ENCODE results near the gene ULK4.
"Not testable (repeated sequence)": the region's sequence is repeated elsewhere in the genome, so short reads cannot be mapped to it uniquely, and the experiment has no call there.

DNA sequence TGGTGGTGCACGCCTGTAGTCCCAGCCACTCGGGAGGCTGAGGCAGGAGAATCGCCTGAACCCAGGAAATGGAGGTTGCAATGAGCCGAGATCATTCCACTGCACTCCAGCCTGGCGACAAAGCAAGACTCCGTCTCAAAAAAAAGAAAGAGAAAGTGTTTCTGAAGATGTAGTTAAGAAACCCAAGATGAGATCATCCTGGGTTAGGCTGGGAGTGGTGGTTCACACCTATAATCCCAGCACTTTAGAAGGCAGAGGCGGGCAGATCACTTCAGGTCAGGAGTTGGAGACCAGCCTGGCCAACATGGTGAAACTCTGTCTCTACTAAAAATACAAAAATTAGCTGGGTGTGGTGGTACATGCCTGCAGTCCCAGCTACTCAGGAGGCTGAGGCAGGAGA is 286.8 kb downstream of the ULK4 start:
- TF ChIP-seq POLR2A (IDR thresholded peaks at IDR 0.05; ENCODE audit: control extremely low read depth in 1 of 2, low read depth in 2 of 2, low read length in 2 of 2); MAX (IDR thresholded peaks at IDR 0.05); JUN (IDR thresholded peaks at IDR 0.05; ENCODE audit: low read depth, low read length): not testable (repeated sequence)
- TF ChIP-seq, protein P1, sequence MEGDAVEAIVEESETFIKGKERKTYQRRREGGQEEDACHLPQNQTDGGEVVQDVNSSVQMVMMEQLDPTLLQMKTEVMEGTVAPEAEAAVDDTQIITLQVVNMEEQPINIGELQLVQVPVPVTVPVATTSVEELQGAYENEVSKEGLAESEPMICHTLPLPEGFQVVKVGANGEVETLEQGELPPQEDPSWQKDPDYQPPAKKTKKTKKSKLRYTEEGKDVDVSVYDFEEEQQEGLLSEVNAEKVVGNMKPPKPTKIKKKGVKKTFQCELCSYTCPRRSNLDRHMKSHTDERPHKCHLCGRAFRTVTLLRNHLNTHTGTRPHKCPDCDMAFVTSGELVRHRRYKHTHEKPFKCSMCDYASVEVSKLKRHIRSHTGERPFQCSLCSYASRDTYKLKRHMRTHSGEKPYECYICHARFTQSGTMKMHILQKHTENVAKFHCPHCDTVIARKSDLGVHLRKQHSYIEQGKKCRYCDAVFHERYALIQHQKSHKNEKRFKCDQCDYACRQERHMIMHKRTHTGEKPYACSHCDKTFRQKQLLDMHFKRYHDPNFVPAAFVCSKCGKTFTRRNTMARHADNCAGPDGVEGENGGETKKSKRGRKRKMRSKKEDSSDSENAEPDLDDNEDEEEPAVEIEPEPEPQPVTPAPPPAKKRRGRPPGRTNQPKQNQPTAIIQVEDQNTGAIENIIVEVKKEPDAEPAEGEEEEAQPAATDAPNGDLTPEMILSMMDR (IDR thresholded peaks at IDR 0.05; ENCODE audit: control extremely low read depth in 1 of 3, insufficient read depth in 1 of 3, low read depth in 1 of 3, low read length in 3 of 3): not testable (repeated sequence)

Measured in H1 (cell line).